IMR-90 (cell line): ENCODE data around the gene CPEB3. TPM values are rescaled to one million over a fixed set of nuclear protein-coding genes. Genes with fewer than 3 reads are reported as not detected.

ENCODE experiments used
- ATAC-seq: fragments of 200-7000 bp; cut with Tn5 transposase; 2 replicates; pipeline ENCODE4 v1.9.1; 2020; ENCODE audit warnings: low read depth, mild to moderate bottlenecking, moderate library complexity
- BruUV-seq: library from RNA; stranded (reverse); fragments of 400-500 nt; replicated peaks from 2 replicates; lab custom pipeline; 2021; lab: Mats Ljungman, UMichigan
- CTCF ChIA-PET: fragments of 300-600 bp; formaldehyde crosslinking; extraction: SDS; loops from one replicate; lab custom pipeline; 2021; ENCODE audit warnings: antibody characterized with exemption; lab: Yijun Ruan, JAX
- POLR2A ChIA-PET: fragments of 300-600 bp; sonication (Branson Sonifier 250); formaldehyde crosslinking; loops from one replicate; lab custom pipeline; 2022; ENCODE audit warnings: antibody characterized with exemption; ENCODE audit not compliant: unreplicated experiment; lab: Charles Lee
- DNase-seq: peaks from one replicate; pipeline ENCODE4 v3.0.0; 2013
- H2AFZ ChIP-seq: replicated peaks from 2 replicates; pipeline ENCODE3; 2013; ENCODE audit warnings: low read length, mild to moderate bottlenecking; ENCODE audit not compliant: poor library complexity
- H2AK5ac ChIP-seq: 2 replicates; pipeline ENCODE4 v1.6.1; 2013; ENCODE audit warnings: low read depth, low read length, inconsistent platforms
- H2AK9ac ChIP-seq: replicated peaks from 2 replicates; pipeline ENCODE3; 2013; ENCODE audit warnings: mild to moderate bottlenecking, low read depth, low read length, moderate library complexity; ENCODE audit not compliant: poor library complexity
- H2BK120ac ChIP-seq: 2 replicates; pipeline ENCODE4 v1.6.1; 2013; ENCODE audit warnings: low read depth, low read length, inconsistent platforms
- H2BK15ac ChIP-seq: 3 replicates; pipeline ENCODE4 v1.6.1; 2013; ENCODE audit warnings: low read depth, low read length, inconsistent platforms
- H2BK20ac ChIP-seq: 2 replicates; pipeline ENCODE4 v1.6.1; 2013; ENCODE audit warnings: low read depth, mild to moderate bottlenecking, inconsistent platforms, low read length, moderate library complexity
- H2BK5ac ChIP-seq: 2 replicates; pipeline ENCODE4 v1.6.1; 2013; ENCODE audit warnings: mild to moderate bottlenecking, low read depth, low read length, inconsistent platforms; ENCODE audit not compliant: poor library complexity, severe bottlenecking
- H3K14ac ChIP-seq: replicated peaks from 2 replicates; pipeline ENCODE4 v1.6.1; 2013; ENCODE audit warnings: low read depth, low read length, inconsistent platforms
- H3K18ac ChIP-seq: 2 replicates; pipeline ENCODE4 v1.6.1; 2013; ENCODE audit warnings: low read depth, low read length, control low read depth
- H3K23ac ChIP-seq: 2 replicates; pipeline ENCODE4 v1.6.1; 2013; ENCODE audit warnings: low read depth, low read length, inconsistent platforms
- H3K27ac ChIP-seq: 2 replicates; pipeline ENCODE4 v1.5.1; 2013; ENCODE audit warnings: mild to moderate bottlenecking, control low read depth, low read length; ENCODE audit not compliant: insufficient read depth
- H3K27me3 ChIP-seq: 2 replicates; pipeline ENCODE4 v1.6.1; 2013; ENCODE audit warnings: low read length; ENCODE audit not compliant: control insufficient read depth, insufficient read depth
- H3K36me3 ChIP-seq: 2 replicates; pipeline ENCODE4 v1.6.1; 2013; ENCODE audit warnings: low read length, mixed read lengths; ENCODE audit not compliant: control insufficient read depth, insufficient read depth
- H3K4ac ChIP-seq: 2 replicates; pipeline ENCODE4 v1.6.1; 2013; ENCODE audit warnings: low read depth, low read length, inconsistent platforms
- H3K4me1 ChIP-seq: 2 replicates; pipeline ENCODE4 v1.6.1; 2013; ENCODE audit warnings: low read length, mixed read lengths; ENCODE audit not compliant: control insufficient read depth, insufficient read depth
- H3K4me2 ChIP-seq: 2 replicates; pipeline ENCODE4 v1.6.1; 2013; ENCODE audit warnings: low read depth, mild to moderate bottlenecking, control low read depth, low read length, moderate library complexity
- H3K4me3 ChIP-seq: 2 replicates; pipeline ENCODE4 v1.5.1; 2013; ENCODE audit warnings: low read depth, mild to moderate bottlenecking, control low read depth, low read length, moderate library complexity; ENCODE audit not compliant: insufficient read depth
- H3K56ac ChIP-seq: 2 replicates; pipeline ENCODE4 v1.6.1; 2013; ENCODE audit warnings: low read length, inconsistent platforms; ENCODE audit not compliant: insufficient read depth; ENCODE audit errors: extremely low read depth
- H3K79me1 ChIP-seq, 2 experiments: 2 replicates each; pipeline ENCODE4 v1.6.1; 2013; ENCODE audit warnings: low read length in 2 of 2, inconsistent platforms in 1 of 2, low read depth in 1 of 2
- H3K9ac ChIP-seq: 2 replicates; pipeline ENCODE4 v1.6.1; 2013; ENCODE audit warnings: low read depth, low read length, control low read depth
- H3K9me1 ChIP-seq: 2 replicates; pipeline ENCODE4 v1.6.1; 2013; ENCODE audit warnings: low read length, inconsistent platforms; ENCODE audit not compliant: insufficient read depth
- H3K9me3 ChIP-seq: 2 replicates; pipeline ENCODE4 v1.6.1; 2013; ENCODE audit warnings: low read length; ENCODE audit not compliant: control insufficient read depth, insufficient read depth
- H4K20me1 ChIP-seq: 2 replicates; pipeline ENCODE4 v1.6.1; 2013; ENCODE audit warnings: low read length, inconsistent platforms; ENCODE audit not compliant: insufficient read depth
- H4K5ac ChIP-seq: 2 replicates; pipeline ENCODE4 v1.6.1; 2013; ENCODE audit warnings: mild to moderate bottlenecking, low read depth, low read length, control low read depth
- H4K8ac ChIP-seq, 2 experiments: 2 replicates each; pipeline ENCODE4 v1.6.1; 2013; ENCODE audit warnings: low read depth in 2 of 2, low read length in 2 of 2, control low read depth in 1 of 2, inconsistent platforms in 1 of 2
- H4K91ac ChIP-seq: 2 replicates; pipeline ENCODE4 v1.6.1; 2013; ENCODE audit warnings: low read depth, low read length, inconsistent platforms; ENCODE audit not compliant: insufficient read depth
- dilution Hi-C: fragments of 300-500 bp; cut with HindIII; formaldehyde crosslinking; loops from one replicate; pipeline ENCODE4 v1.14.3; 2018; ENCODE audit warnings: low sequenced_read_pairs; ENCODE audit not compliant: unreplicated experiment
- in situ Hi-C: fragments of 300-500 bp; cut with MboI; formaldehyde crosslinking; loops from 3 replicates; pipeline ENCODE4 v1.14.3; 2019; ENCODE audit warnings: low sequenced_read_pairs, inconsistent platforms, mixed read lengths
- intact Hi-C: fragments of 100-400 bp; cut with micrococcal nuclease; formaldehyde crosslinking; loops from 2 replicates; pipeline ENCODE4 v1.10.0; 2022
- polyA plus RNA-seq, 3 experiments: library from polyadenylated mRNA; depleted of rRNA; stranded (reverse); fragments of >200 nt; gene quantifications; 2 replicates each; pipeline ENCODE4 v1.2.3, GENCODE V29; 2012; ENCODE audit warnings: low replicate concordance in 1 of 3
- total RNA-seq: library from RNA; depleted of rRNA; stranded (reverse); fragments of >200 nt; gene quantifications from 2 replicates; pipeline ENCODE4 v1.2.3, GENCODE V29; 2012
- TF ChIP-seq, protein P1 (sequence below): fragments of 150-350 bp; IDR thresholded peaks from 2 replicates; pipeline ENCODE4 v1.6.1; 2016; ENCODE audit warnings: low read depth, mild to moderate bottlenecking, low read length, moderate library complexity, borderline replicate concordance

The CPEB3 gene
- total and polyA plus RNA-seq, 2 of the 4 experiments (the other 2 are of a cell fraction), result 0.18 to 0.36 TPM

DNA sequence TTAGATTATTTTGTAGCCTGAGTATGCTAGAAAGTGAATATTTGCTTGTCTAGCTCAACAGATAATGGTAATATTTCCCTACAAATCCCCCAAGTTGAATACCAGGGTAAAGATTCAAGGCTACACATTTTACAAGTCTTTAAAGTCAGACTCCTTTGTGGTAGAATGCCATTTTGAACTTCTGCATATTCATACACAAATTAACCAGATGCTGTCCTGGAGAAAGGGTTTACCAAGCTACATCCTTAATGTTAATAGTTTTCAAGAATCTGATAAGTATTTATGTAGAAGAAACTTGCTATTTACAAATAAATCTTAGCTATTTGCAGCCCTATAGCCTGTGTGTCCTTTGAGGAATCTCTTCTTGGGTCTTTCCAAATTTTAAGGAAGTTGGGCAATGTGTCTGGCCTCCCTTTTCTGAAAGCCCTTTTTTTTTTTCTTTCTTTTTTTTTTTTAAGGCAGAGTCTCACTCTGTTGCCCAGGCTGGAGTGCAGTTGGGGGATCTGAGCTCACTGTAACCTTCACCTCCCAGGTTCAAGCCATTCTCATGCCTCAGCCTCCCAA lies 82.6 kb downstream of the CPEB3 start:
- Histone ChIP-seq H3K23ac (no peak overlapping the region), H3K27ac (no peak overlapping the region), H3K4me1 (no peaks in the 10 kb centered on the region), H3K56ac (no peak overlapping the region), H3K9me1 (no peaks in the 10 kb centered on the region), H4K20me1 (no peaks in the 10 kb centered on the region), H2BK5ac (no peak overlapping the region), H3K27me3 (no peaks in the 10 kb centered on the region), H3K14ac (no peak overlapping the region), H2BK120ac (no peak overlapping the region), H3K9ac (no peak overlapping the region), H3K4me2 (no peak overlapping the region), H2BK20ac (no peak overlapping the region), H2AFZ (no peak overlapping the region), H4K5ac (no peak overlapping the region), H3K4ac (no peak overlapping the region), H2BK15ac (no peak overlapping the region), H3K4me3 (no peak overlapping the region), H3K79me1 (no peaks in the 10 kb centered on the region; a peak in 1 of 4 replicates), H2AK9ac (no peak overlapping the region), H2AK5ac (no peak overlapping the region), H4K8ac (no peak overlapping the region), H3K18ac (no peak overlapping the region), H4K91ac (no peak overlapping the region), H3K36me3 (no peaks in the 10 kb centered on the region), H3K9me3 (no peaks in the 10 kb centered on the region)
- TF ChIP-seq, protein P1, sequence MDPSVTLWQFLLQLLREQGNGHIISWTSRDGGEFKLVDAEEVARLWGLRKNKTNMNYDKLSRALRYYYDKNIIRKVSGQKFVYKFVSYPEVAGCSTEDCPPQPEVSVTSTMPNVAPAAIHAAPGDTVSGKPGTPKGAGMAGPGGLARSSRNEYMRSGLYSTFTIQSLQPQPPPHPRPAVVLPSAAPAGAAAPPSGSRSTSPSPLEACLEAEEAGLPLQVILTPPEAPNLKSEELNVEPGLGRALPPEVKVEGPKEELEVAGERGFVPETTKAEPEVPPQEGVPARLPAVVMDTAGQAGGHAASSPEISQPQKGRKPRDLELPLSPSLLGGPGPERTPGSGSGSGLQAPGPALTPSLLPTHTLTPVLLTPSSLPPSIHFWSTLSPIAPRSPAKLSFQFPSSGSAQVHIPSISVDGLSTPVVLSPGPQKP, result no peak
- dilution Hi-C loops, result no loop called here
- CTCF ChIA-PET, result interaction anchor here (0.7 to 1.0 kb wide), 2 partner anchors 69 to 130 kb away, joined by 3 to 4 read pairs; no protein-coding TSS in a partner anchor
- no TSS peak for BruUV-seq
- DNase-seq, result no peak
- in situ Hi-C loops, result no loop called here
- no peak for ATAC-seq
- POLR2A ChIA-PET, result no interaction called here
- intact Hi-C loops, result no loop called here
